Measurements from ENCODE around the gene PRPF6.

PRPF6 gene, protein sequence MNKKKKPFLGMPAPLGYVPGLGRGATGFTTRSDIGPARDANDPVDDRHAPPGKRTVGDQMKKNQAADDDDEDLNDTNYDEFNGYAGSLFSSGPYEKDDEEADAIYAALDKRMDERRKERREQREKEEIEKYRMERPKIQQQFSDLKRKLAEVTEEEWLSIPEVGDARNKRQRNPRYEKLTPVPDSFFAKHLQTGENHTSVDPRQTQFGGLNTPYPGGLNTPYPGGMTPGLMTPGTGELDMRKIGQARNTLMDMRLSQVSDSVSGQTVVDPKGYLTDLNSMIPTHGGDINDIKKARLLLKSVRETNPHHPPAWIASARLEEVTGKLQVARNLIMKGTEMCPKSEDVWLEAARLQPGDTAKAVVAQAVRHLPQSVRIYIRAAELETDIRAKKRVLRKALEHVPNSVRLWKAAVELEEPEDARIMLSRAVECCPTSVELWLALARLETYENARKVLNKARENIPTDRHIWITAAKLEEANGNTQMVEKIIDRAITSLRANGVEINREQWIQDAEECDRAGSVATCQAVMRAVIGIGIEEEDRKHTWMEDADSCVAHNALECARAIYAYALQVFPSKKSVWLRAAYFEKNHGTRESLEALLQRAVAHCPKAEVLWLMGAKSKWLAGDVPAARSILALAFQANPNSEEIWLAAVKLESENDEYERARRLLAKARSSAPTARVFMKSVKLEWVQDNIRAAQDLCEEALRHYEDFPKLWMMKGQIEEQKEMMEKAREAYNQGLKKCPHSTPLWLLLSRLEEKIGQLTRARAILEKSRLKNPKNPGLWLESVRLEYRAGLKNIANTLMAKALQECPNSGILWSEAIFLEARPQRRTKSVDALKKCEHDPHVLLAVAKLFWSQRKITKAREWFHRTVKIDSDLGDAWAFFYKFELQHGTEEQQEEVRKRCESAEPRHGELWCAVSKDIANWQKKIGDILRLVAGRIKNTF

DNA sequence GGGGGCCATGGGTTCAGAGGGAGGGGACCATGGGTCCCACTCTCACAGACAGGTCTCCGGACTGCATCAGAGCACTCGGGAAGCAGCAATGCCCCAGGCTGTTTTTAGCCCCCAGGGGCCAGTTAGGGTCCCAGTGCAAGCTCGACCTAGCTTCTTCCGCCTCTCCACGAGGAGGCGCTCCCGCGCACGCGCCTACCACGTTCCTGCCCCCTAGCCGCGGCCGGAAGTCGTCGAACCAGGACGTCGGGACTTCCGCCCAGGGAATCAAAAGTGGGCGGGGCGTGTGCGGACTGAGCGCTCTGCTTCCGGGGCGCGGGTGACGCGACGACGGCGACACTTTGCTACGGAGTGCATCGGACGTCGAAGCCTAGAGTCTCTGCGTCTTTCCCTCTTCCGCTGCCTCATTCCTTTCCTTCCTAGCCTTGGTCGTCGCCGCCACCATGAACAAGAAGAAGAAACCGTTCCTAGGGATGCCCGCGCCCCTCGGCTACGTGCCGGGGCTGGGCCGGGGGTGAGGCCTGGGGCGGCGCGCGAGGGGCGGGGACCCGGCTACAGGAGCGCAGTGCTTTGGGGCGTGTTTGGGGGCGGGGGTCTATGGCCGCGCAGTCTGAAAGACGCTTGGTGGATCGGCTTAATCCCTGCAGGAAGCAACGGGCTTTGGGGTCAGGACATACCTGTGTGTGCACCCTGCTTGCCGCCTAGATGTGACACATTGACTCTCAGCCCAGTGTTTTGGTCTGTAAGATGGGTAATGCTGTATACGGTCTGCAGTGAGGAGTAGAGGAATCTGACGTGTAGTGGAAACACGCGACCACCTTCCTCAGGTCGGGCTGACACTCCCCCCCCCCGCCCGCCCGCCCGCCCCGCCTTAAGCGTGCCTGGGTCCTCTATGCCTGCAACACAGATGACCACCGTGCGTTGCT lies at the start of gene PRPF6:
Gene PRPF6, plus strand, starts transcription at position 327 of the 923 bp plus-strand sequence. Its CDS starts 114 bp downstream, at position 441.
- DNase-seq = peak; percentile 95

DNA sequence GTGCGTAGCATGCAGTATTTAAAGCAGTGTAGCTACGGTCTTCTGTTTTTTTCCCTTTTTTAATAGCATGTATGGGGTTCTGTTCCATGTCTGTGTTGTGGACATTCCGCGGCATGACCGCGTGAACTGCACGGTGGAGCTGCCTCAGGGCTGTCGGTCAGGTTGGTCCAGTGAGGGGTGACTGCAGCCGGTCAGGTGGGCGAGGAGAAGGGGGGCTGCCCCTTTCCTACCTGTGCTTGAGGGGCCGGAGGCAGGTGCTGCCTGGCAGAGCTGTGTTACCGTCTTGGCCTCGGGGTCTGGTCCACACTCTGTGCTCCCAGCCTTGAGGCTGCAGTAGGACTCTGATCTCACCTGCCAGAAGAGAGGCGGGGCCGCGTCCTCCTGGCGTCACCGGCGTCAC lies 49.2 kb upstream of the PRPF6 start:
- no peak for DNase-seq

DNA sequence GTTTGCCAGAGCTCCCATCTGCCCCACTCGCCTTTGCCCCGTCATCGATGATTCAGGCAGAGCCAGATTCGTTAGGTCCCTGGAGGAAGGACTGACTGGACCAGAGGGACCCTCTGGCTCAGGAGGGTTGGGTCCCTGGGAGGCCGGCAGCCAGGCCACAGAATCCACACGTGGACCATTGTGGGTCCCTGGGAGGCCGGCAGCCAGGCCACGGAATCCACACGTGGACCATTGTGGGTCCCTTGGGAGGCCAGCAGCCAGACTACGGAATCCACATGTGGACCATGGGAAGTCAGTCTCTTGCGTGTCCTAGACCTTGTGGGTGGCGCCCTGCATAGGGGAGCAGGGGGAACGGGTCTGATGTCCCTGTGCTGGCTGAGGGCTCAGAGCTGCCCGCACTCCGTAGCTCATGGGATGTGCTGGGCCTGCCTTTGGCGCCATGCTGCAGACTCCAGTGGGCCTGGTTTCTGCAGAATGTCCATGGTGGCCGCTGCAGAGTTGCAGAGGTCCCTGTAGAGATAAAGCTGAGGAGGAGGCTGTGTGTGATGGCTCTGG lies 48.2 kb upstream of the PRPF6 start:
- no peak for DNase-seq

DNA sequence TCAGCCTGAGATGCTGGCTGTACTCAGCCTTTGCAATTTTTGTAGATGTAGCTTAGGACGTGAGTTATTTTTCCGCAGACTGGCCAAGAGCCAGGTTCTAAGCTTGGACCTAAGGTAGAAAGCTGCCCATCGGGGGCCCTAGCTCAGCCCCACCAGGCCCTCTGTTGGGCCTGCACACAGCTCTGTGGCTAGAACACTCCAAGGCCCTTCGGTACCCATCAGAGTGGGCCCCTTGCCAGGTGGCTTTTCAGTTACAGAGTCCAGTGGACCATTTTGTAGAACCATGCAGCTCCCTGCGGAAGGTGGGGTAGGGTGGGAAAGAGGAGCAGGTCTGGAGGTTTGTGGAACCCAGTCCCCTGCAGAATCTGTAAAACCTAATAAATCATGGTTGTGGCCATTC lies 47.3 kb upstream of the PRPF6 start:
- DNase-seq = no peak

DNA sequence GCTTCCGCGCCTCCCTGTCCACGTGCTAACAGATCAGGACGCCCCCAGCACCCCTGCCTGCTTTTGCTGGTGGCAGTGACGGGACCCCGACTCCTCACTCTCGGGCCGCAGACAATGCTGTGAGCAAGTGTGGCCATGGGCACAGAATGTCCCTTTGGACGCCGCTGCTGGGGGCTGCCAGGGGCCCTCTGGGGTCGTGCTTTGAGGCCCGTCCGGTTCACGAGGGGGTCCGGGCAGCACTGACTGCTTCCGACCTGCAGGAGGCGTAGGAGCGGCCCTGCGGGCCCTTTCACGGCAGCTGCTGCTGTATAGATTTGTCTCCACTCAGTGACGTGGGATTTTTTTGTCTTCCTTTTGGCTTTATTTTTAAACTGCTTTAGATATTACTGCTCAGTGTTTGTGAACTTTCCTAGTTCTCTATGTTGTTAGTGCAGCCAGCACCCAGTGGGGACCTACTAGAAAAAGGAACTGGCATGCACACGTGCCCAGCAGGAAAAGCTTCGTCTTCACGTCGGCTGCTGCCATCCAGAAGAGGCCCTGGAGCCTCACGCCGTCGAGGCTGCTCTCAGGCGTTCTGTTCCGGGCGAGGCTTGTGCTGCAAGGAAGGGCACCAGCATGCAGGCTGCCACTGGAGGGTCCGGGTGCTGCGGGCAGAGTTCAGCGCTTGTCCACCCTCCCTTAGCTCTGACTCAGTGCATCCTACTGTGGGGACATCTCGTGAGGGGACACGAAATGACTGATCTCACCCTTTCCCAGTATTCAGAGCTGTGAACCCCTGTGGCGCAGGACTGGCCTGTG lies 46.5 kb upstream of the PRPF6 start:
- no peak for DNase-seq

DNA sequence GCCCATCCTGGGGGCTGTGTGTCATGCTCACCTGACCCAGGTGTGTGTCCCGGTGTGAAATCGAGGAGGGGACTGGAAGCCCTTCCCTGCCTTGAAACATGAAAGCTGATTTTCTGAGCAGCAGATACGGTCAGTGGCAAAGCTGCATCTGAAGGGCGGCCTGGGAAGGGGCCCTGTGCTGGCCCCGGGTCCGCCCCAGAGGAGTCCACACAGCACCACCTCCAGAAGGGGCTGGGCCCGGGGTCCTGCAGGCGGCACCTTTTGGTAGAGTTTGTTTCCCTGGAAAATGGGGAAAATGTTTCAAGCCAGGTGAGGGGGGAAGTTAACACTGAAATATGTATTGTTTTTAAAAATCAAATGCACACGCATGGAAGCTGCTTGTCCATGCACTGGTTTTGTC lies 45.5 kb upstream of the PRPF6 start:
- DNase-seq = no peak

DNA sequence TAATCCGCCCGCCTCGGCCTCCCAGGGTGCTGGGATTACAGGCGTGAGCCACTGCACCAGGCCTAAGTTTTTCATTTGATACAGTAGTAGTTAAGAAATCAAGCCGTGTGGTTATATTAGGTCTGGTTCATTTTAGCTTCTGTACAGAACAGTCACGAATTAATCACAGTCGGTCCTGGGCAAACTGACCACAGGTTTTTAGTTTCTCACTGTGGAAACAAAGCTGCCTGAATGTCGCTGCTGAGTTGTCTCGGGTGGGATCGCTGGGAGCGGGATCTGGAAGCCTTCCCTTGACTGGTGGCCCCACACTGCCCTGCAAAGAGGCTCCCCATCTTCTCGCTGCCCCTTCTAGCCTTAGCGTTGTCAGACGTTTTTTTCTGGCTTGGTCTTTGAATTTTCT lies 43.3 kb upstream of the PRPF6 start:
- no peak for DNase-seq

DNA sequence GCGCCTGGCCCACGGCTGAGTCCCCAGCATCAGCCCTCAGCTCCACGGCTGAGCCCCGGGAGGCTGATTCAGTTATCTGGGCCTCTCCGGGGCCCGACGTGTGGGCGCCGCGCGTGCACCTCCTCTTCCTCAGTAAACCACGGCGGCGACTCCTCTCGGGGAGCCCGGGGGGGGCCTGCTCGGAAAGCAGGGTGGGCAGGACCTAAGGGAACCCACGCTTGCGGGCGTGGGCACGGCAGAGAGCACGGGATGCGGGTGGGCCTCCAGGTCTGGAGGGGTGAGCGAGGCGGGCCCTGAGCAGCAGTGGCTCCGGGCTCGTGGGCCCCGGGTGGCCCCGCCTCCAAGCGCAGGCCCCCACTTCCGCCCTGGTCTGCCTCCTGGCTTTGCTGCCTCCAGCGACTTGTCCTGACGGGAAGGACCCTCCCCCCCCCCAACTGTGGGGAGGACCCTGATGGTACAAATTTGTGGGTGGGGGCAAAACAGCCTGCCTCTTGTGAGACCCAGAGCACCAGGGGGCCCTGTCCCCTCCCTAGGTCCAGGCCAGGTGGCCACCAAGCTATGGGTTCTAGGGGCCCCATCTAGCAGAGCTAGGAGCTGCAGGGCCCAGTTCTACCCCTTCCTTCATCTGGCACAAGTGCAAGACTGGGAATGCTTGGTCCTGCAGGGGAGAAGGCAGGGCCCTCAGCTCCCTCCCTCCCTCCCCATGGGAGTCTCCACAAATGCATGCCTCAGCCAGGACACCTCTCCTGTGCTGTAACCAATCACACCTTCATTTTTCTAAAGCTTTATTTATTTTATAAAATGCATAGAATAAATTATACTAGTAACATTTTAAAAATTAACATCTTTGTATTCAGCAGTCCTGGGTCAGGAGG lies 41.6 kb upstream of the PRPF6 start:
- no peak for DNase-seq

DNA sequence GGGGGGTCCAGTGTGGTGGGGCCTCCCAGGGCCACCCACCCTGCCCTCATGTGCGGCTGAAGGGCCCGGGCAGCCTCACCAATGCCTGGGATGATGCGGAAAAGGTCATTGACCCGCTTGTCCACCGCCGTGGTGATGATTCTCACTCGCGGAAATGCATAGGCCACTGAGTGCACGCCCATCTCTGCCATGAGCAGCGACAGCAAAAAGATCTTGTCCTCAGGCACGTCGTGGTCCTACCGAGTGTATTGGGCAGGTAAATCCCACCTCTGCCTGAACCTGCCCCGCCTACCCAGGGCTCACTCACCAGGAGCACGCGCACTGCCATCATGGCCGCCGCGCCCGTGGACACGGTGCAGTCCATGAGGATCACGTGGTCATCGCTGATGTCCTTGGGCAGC lies 40.9 kb upstream of the PRPF6 start:
- no peak for DNase-seq

DNA sequence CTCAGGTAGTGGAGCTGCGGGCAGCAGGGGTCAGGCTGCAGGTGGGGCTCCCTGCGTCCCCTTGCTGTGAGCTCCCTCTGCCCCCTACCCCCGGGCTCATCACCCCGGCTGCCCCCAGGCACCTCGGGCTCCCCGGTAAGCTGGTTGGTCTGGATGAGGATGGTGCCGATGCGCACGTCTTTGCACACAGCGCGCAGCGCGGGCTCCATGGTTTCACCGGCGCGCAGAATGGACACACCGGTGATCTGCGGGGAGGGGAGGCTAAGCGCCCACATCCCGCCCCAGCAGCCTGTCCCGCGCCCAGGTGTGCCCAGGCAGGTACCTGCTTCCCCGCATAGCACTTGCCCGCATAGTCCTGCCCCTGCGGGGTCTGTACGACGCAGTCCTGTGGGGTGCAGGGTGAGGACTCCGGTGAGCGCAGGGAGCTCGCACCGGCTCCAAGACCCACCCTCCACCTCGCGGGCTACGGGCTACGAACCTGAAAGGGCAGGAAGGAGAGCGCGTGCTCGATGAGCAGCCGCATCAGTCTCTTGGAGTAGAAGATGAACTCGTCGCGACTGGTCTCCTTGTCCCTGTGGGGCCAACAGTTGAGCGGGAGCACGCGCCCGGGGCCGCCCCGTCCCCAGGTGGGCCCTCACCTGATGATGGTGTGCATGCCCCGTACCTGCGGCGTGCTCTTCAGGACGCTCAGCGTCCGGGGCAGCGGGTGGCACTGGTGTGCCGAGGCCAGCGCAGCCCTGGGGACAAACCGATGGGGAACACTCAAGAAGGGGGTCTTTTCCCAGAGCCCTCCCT lies 40.3 kb upstream of the PRPF6 start:
- DNase-seq = no peak

DNA sequence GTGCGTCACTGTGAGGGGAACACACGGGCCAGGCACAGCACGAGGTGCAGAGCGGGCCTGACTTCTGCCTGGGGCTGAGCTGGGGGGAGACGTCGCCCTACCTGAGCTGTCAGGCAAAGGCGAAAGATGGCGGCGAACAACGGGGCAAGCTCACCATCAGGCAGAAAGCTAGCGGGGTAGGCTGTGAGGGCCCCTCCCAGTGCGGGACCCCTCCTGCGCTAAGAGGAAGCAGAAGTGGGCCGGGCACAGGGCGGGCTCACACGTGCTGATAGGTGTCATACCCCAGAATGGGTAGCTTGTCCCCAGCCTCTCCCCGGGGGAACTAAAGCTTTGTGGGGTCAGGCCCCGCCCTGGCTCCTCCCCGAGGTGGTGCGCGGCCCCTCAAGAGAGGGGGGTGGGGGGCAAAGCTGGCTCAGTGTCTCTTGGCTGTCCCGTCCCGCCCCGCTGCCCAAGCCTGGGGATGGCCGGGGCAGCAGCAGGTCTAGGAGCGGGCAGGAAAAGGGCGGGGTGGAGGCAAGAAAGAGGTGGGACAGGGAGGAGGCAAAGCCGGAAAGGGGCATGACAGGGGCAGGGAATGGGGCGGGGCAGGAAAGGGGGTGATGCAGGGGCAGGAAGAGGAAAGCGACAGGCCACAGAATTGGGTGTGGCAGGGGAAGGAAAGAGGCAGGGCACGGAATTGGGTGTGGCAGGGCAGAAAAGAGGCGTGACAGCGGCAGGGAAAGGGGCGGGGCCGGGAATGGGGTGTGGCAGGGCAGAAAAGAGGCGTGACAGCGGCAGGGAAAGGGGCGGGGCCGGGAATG lies 39.5 kb upstream of the PRPF6 start:
- DNase-seq = no peak

DNA sequence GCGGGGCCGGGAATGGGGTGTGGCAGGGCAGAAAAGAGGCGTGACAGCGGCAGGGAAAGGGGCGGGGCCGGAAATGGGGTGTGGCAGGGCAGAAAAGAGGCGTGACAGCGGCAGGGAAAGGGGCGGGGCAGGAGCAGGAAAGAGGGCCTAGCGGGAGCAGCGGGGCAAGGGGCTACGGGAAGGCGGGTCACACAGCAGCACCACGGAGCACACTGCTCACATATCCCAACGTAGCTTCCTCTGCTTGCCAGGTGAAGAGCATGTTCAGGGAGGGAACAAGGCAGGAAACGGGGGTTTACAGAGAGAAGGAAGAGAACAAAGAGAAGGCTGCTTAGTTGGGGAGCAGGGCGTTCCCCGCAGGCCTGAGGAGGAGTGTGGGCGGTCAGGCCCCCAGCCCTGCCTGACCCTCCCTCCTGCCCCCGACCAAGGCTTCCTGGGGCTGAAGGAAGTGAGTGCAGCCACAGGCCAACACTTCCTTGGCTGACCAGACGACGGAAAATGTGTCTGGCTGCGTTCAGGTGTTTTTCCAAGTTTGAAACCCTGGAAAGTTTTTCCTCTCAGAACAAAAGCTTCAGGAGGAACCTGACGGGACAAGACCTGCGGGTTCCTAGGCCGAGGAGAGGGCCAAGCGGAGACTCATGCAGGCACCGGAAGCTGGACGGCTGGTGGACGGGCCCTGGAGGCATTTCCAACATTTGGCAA lies 38.5 kb upstream of the PRPF6 start:
- DNase-seq = no peak

DNA sequence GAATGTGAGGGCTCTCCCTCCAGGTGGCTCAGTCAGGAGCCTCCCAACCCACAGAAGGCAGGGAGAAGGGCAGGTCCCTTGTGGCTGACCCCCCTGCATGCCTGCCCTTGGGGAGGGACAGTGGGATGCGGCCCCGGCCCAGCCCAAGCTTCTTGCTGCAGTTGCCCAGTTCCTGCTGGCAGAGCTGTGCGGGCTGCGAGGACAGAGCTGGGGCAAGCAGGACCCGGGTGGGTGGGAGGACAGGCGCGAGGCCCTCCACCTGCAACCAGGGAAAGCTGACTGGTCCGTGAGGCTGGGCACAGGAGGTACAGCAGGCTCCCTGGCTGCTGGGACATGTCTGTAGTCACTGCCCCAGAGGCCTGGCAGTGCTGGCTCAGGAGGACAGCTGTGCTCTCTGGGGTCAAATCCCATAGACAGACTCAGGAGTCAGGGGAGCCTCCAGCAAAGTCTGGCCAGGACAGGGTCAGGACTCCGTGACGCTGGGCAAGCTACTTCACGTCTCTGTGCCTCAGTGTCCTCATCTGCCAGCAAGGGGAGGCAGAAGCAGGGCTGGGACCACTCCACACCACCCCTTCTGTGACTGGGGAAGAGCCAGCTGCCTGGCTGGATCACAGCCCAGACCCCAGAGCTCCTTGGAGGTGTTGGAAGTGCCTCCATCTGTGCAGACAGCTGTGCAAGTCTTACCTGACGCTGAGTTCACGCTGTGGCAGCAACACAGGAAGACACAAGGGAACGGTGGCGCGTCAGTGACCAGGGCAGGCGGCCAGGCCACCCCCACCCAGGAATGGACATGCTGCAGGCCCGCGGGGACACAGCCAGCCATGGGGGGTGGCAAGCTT lies 37.7 kb upstream of the PRPF6 start:
- DNase-seq = no peak

DNA sequence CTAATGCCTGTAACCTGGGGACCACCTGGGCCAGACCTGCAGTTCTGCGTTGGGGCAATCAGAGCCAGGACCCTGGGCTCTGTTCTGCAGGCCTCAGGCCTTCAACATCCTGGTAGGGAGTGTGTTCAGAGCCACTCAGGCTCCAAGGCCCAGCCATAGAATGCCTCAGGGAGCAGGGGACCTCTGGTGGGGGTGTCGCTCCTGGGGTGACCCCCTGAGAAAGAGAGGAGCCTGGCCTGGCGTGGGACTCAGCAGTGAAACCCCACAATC lies 37.2 kb upstream of the PRPF6 start:
- DNase-seq = no peak

DNA sequence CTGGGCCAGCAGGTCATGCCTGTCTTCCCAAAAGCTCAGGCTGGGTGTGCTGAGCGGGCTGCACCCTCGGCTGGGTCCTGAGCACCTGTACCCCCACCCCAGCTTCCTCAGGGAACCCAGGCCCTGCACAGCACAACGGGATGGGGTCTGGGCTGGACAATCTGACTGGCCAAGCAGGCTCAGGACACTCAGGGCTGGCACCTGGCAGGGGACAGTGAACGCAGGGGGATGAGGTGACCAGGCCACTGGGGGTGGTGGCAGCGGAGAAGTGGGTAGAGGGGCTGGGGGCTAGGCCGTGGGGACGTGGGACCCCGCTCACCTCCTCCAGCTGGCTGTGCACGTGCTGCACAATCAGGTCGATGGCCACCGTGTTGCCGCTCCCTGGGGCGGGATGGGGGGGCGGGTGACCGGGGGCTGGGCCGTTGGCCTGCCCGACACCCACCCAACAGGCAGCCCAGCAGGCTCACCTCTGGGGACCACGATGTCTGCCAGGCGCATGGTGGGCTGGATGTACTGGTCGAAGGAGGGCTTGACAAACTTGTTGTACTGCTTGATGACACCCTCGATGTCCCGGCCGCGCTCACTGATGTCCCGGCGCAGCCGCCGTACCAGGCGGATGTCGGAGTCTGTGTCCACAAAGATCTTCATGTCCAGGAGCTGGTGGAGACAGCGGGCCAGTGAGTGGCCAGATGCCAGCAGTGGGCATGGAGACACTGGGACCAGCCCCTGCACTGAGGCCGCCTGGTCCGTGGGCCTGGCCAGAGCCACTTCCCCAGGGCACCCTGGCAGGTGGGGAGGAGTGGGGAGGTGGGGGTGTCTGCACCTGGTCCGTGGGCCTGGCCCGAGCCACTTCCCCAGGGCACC lies 36.6 kb upstream of the PRPF6 start:
- DNase-seq = no peak

DNA sequence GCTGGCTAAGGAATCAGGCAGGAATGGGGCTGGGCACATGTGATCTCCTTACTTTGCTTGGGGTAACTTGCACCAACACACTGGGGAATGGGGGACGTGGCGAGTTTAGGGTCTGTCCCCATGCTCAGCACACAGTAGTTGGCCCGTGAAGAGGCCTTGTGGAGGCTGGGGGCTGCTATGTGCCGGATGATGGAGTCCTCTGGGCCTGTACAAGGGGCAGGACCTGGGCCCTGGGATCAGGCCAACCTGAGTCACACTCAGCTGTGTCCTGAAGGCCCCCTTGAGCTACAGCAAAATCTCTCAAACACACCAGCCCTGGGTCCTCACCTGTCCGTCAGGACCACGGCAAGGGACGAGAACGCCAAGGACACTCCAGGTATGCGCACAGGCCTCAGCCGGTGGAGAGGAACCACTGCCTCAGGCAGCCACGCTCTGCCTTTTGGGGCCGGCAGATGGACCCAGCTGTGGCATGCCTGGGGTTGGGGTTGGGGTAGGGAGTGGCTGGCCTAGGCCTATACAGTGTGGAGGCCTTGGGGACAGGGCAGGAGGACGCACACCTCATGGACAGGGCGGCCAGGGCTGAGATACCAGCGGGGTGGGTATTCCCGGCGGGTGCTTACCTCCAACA lies 35.8 kb upstream of the PRPF6 start:
- no peak for DNase-seq
